SK-N-SH treated with all-trans-retinoic acid at 6 μM for 48 hours (cell line): Measurements from ENCODE around the gene MEI4.
"Not testable (repeated sequence)": the region's sequence is repeated elsewhere in the genome, so short reads cannot be mapped to it uniquely, and the experiment has no call there.

ENCODE experiments used
- BACH2 ChIP-seq: fragments of 250-450 bp; sonication (Bioruptor Pico); IDR thresholded peaks from 2 replicates; pipeline ENCODE4 v1.9.0; 2021; ENCODE audit warnings: mild to moderate bottlenecking, borderline replicate concordance
- CSRNP3 ChIP-seq: fragments of 250-450 bp; sonication (Bioruptor Pico); IDR thresholded peaks from 2 replicates; pipeline ENCODE4 v1.5.1; 2021; ENCODE audit warnings: mild to moderate bottlenecking, moderate library complexity
- ESRRG ChIP-seq: fragments of 250-450 bp; sonication (Bioruptor Pico); IDR thresholded peaks from 2 replicates; pipeline ENCODE4 v1.6.1; 2021; ENCODE audit warnings: mild to moderate bottlenecking
- ISL1 ChIP-seq: fragments of 250-450 bp; sonication (Bioruptor Pico); IDR thresholded peaks from 2 replicates; pipeline ENCODE4 v2.1.2; 2022; ENCODE audit warnings: mild to moderate bottlenecking, moderate library complexity
- OSR1 ChIP-seq: fragments of 250-450 bp; sonication (Bioruptor Pico); IDR thresholded peaks from 2 replicates; pipeline ENCODE4 v1.8.0; 2022; ENCODE audit warnings: moderate library complexity, mild to moderate bottlenecking, inconsistent platforms
- PATZ1 ChIP-seq: fragments of 250-450 bp; sonication (Bioruptor Pico); IDR thresholded peaks from 2 replicates; pipeline ENCODE4 v1.8.0; 2020; ENCODE audit warnings: mild to moderate bottlenecking, moderate library complexity, borderline replicate concordance
- POU6F1 ChIP-seq: fragments of 250-450 bp; sonication (Bioruptor Pico); IDR thresholded peaks from 2 replicates; pipeline ENCODE4 v1.8.0; 2021; ENCODE audit warnings: low read depth, mild to moderate bottlenecking, moderate library complexity, borderline replicate concordance
- TCF4 ChIP-seq: fragments of 250-450 bp; sonication (Bioruptor Pico); IDR thresholded peaks from 2 replicates; pipeline ENCODE4 v1.8.0; 2021; ENCODE audit warnings: mild to moderate bottlenecking, moderate library complexity, borderline replicate concordance
- TOX ChIP-seq: fragments of 250-450 bp; sonication (Bioruptor Pico); IDR thresholded peaks from 2 replicates; pipeline ENCODE4 v1.8.0; 2021; ENCODE audit warnings: mild to moderate bottlenecking, moderate library complexity, borderline replicate concordance
- ZFP3 ChIP-seq: fragments of 250-450 bp; sonication (Bioruptor Pico); IDR thresholded peaks from 2 replicates; pipeline ENCODE4 v1.5.0; 2020; ENCODE audit warnings: mild to moderate bottlenecking, moderate library complexity
- ZFP30 ChIP-seq: fragments of 450-650 bp; formaldehyde crosslinking; IDR thresholded peaks from 2 replicates; pipeline ENCODE4 v1.5.0; 2022; ENCODE audit warnings: mild to moderate bottlenecking, moderate library complexity
- ZNF565 ChIP-seq: fragments of 450-650 bp; formaldehyde crosslinking; conservative IDR thresholded peaks from 2 replicates; pipeline ENCODE4 v1.5.0; 2020; ENCODE audit warnings: low read depth, mild to moderate bottlenecking, moderate library complexity
- ZNF8 ChIP-seq: fragments of 450-650 bp; formaldehyde crosslinking; IDR thresholded peaks from 2 replicates; pipeline ENCODE4 v1.5.0; 2020; ENCODE audit warnings: mild to moderate bottlenecking, moderate library complexity

- not testable (repeated sequence) for TF ChIP-seq BACH2 (CRISPR knock-in tag); PATZ1; CSRNP3 (CRISPR knock-in tag); ESRRG (CRISPR knock-in tag); ISL1; ZNF8 (CRISPR knock-in tag); POU6F1; OSR1 (CRISPR knock-in tag); TCF4; ZFP3 (CRISPR knock-in tag); ZNF565 (CRISPR knock-in tag); ZFP30 (CRISPR knock-in tag); TOX (CRISPR knock-in tag)
Observed at GRCh38 chr6:77736010-77736409, 83.2 kb downstream of the MEI4 start.
